ENCODE data around the gene MKI67. TPM values are rescaled to one million over a fixed set of nuclear protein-coding genes. Genes with fewer than 3 reads are reported as not detected.

MKI67 gene
- total and polyA plus RNA-seq, 2 of the 4 experiments (the other 2 are of a cell fraction), result 13.5 to 36.4 TPM

GRCh38 chr10:128096486-128097199 is 29.6 kb downstream of the MKI67 start:
- no peak overlapping the region for H2BK20ac ChIP-seq (ENCODE audit: low read depth, low read length)
- ATAC-seq (ENCODE audit: low read depth) (no peak), DNase-seq (no peak)
- H3K27ac ChIP-seq (ENCODE audit: insufficient read depth, low read length), result no peak overlapping the region
- H4K5ac ChIP-seq (ENCODE audit: low read depth, low read length), result no peak overlapping the region
- no peak overlapping the region for H3K56ac ChIP-seq (ENCODE audit: extremely low read depth, insufficient read depth, low read length)
- peaks cover 6 to 10% of the 10 kb centered on the region in 2 experiments for H3K79me1 ChIP-seq (ENCODE audit: low read depth in 1 of 2, low read length in 2 of 2)
- BruUV-seq (replicated peaks), result no TSS peak
- H4K91ac ChIP-seq (ENCODE audit: insufficient read depth, low read depth, low read length), result no peak overlapping the region
- no peak overlapping the region for H3K23ac ChIP-seq (ENCODE audit: low read depth, low read length)
- H2AK9ac ChIP-seq (replicated peaks; ENCODE audit: low read depth, low read length, poor library complexity), result no peak overlapping the region
- H3K4me2 ChIP-seq (ENCODE audit: low read depth, low read length), result no peak overlapping the region
- ChIA-PET POLR2A (ENCODE audit: unreplicated experiment) (no interaction called here), CTCF (no interaction called here)
- H2AK5ac ChIP-seq (ENCODE audit: low read depth, low read length), result no peak overlapping the region
- no peak overlapping the region for H2BK5ac ChIP-seq (ENCODE audit: low read depth, low read length, poor library complexity, severe bottlenecking)
- no peak overlapping the region for H3K18ac ChIP-seq (ENCODE audit: low read depth, low read length)
- H3K9me1 ChIP-seq (ENCODE audit: insufficient read depth, low read length), result peaks cover 8% of the 10 kb centered on the region; the same call in 1 of the 2 replicates
- H2BK15ac ChIP-seq (ENCODE audit: low read depth, low read length), result no peak overlapping the region
- dilution Hi-C loops (cut with HindIII; ENCODE audit: low sequenced_read_pairs, unreplicated experiment), result no loop called here
- H4K20me1 ChIP-seq (ENCODE audit: insufficient read depth, low read length), result no peaks in the 10 kb centered on the region; the same call in 1 of the 2 replicates
- no peak overlapping the region for H3K4me3 ChIP-seq (ENCODE audit: insufficient read depth, low read depth, low read length)
- H3K4ac ChIP-seq (ENCODE audit: low read depth, low read length), result no peak overlapping the region
- no peak overlapping the region for H4K8ac ChIP-seq (ENCODE audit: low read depth in 2 of 2, low read length in 2 of 2)
- in situ Hi-C loops (cut with MboI; ENCODE audit: low sequenced_read_pairs), result no loop called here
- TF ChIP-seq POLR2A (IDR thresholded peaks at IDR 0.05; ENCODE audit: low read depth, low read length), result no peak
- TF ChIP-seq, protein P1, sequence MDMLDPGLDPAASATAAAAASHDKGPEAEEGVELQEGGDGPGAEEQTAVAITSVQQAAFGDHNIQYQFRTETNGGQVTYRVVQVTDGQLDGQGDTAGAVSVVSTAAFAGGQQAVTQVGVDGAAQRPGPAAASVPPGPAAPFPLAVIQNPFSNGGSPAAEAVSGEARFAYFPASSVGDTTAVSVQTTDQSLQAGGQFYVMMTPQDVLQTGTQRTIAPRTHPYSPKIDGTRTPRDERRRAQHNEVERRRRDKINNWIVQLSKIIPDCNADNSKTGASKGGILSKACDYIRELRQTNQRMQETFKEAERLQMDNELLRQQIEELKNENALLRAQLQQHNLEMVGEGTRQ (IDR thresholded peaks at IDR 0.05; ENCODE audit: low read depth, low read length), result no peak
- TF ChIP-seq SMC3 (IDR thresholded peaks at IDR 0.05; ENCODE audit: low read depth, low read length), result no peak
- no peak for TF ChIP-seq MAZ (IDR thresholded peaks at IDR 0.05; ENCODE audit: borderline replicate concordance, low read depth, low read length)
- TF ChIP-seq, protein P2, sequence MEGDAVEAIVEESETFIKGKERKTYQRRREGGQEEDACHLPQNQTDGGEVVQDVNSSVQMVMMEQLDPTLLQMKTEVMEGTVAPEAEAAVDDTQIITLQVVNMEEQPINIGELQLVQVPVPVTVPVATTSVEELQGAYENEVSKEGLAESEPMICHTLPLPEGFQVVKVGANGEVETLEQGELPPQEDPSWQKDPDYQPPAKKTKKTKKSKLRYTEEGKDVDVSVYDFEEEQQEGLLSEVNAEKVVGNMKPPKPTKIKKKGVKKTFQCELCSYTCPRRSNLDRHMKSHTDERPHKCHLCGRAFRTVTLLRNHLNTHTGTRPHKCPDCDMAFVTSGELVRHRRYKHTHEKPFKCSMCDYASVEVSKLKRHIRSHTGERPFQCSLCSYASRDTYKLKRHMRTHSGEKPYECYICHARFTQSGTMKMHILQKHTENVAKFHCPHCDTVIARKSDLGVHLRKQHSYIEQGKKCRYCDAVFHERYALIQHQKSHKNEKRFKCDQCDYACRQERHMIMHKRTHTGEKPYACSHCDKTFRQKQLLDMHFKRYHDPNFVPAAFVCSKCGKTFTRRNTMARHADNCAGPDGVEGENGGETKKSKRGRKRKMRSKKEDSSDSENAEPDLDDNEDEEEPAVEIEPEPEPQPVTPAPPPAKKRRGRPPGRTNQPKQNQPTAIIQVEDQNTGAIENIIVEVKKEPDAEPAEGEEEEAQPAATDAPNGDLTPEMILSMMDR (conservative IDR thresholded peaks at IDR 0.05; ENCODE audit: low read depth, low read length), result no peak
- no peak for TF ChIP-seq RFX5 (IDR thresholded peaks at IDR 0.05; ENCODE audit: low read depth, low read length)
- no peak for TF ChIP-seq RCOR1 (IDR thresholded peaks at IDR 0.05; ENCODE audit: insufficient replicate concordance, low read length)
- TF ChIP-seq CHD1 (IDR thresholded peaks at IDR 0.05; ENCODE audit: low read depth, low read length), result no peak
- no peak for TF ChIP-seq BHLHE40 (IDR thresholded peaks at IDR 0.05; ENCODE audit: low read depth, low read length)
- no peak for TF ChIP-seq NFE2L2 (IDR thresholded peaks at IDR 0.05; ENCODE audit: low read depth, low read length)
- no peak for TF ChIP-seq MXI1 (IDR thresholded peaks at IDR 0.05; ENCODE audit: borderline replicate concordance, low read depth, low read length)
- no peak for TF ChIP-seq CEBPB (IDR thresholded peaks at IDR 0.05; ENCODE audit: low read depth, low read length)
- TF ChIP-seq MAFK (IDR thresholded peaks at IDR 0.05; ENCODE audit: low read depth, low read length), result no peak
- TF ChIP-seq RAD21 (IDR thresholded peaks at IDR 0.05; ENCODE audit: low read length), result no peak
- TF ChIP-seq FOS (IDR thresholded peaks at IDR 0.05; ENCODE audit: low read depth, low read length), result no peak
- H2BK120ac ChIP-seq (ENCODE audit: low read depth, low read length), result no peak overlapping the region
- no CpG with 5 or more reads among the region's 5 CpGs for WGBS, 2 experiments (ENCODE audit: extremely low coverage in 2 of 2, insufficient read length in 1 of 2)
- H2AFZ ChIP-seq (replicated peaks; ENCODE audit: low read length, poor library complexity), result no peak overlapping the region
- H3K27me3 ChIP-seq (ENCODE audit: control insufficient read depth, insufficient read depth, low read length), result no peaks in the 10 kb centered on the region
- H3K9me3 ChIP-seq (ENCODE audit: control insufficient read depth, insufficient read depth, low read length), result no peaks in the 10 kb centered on the region
- H3K36me3 ChIP-seq (ENCODE audit: control insufficient read depth, insufficient read depth, low read length), result peaks cover 15% of the 10 kb centered on the region
- no peak overlapping the region for H3K14ac ChIP-seq (replicated peaks; ENCODE audit: low read depth, low read length)
- H3K4me1 ChIP-seq (ENCODE audit: control insufficient read depth, insufficient read depth, low read length), result no peaks in the 10 kb centered on the region
- H3K9ac ChIP-seq (ENCODE audit: low read depth, low read length), result no peak overlapping the region
- intact Hi-C loops (cut with micrococcal nuclease), result no loop called here
